Measurements from ENCODE around the gene CNEP1R1. TPM values are rescaled to one million over a fixed set of nuclear protein-coding genes. Genes with fewer than 3 reads are reported as not detected.

CNEP1R1 gene
- total RNA-seq, 4 donors from 2014 or later: 11.2 to 18.7 (median 14.2) TPM

DNA sequence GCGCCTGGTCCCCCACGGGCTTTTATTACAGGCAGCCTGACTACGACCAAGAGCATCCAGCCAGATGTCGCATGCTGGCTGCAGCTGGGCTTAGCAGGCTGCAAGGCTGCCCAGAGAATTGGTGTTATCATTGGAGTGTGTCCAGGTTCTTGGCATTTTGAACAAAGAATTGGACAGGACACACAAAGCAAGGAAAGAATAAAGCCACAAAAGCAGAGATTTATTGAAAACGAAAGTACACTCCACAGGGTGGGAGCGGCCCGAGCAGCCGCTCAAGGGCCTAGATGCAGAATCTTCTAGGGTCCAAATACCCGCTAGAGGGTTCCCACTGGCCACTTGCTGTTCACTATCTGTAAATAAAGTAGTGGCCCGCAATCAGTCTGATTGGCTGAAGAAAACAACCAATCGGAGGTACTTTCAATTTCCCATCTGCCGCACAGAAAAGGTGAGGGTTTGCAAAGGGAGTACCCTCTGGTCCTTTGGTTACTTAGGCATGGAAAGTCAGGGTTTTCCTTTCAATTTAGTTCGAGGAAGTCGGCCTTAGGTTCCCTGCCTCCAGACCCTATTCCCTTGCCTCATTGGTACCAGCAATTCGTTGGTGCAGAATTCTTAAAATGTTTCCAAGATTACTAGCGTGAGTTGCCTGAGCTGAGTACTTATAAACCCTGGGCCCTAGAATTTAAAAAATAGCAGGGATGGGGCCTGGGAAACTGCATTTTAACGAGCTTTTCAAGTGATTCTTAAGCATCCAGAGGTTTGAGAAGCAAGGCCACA is 38.5 kb upstream of the CNEP1R1 start:
- no peak overlapping the region for H3K4me3 ChIP-seq
- intact Hi-C loops (cut with DNase I): no loop called here

DNA sequence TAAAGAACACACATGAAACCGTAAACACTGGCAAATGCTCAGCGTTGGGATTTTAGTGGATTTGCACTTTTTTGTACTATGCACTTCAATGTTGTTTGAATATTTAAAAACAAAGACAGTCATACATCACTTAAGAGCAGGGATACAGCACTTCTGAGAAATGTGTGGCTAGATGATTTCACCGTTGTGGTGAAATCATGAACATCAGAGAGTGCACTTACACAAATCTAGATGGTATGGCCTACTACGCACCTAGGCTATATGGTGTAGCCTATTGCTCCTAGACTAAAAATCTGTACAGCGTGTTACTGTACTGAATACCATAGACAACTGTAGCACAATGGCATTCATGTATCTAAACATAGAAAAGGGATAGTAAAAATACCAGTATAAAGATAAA is 37.6 kb upstream of the CNEP1R1 start:
- no peak for TF ChIP-seq EP300 (IDR thresholded peaks at IDR 0.05)
- TF ChIP-seq POLR2AphosphoS5 (IDR thresholded peaks at IDR 0.05): no peak
- no peak overlapping the region for H3K4me3 ChIP-seq
- 83% methylated on average over 5 of the region's 5 CpGs for WGBS
- no peaks in the 10 kb centered on the region for H3K9me3 ChIP-seq
- intact Hi-C loops (cut with DNase I): no loop called here
- no peaks in the 10 kb centered on the region for H3K36me3 ChIP-seq
- H3K4me1 ChIP-seq: peaks cover 0 to 4% (median 0%) of the 10 kb centered on the region in 4 donors
- no peak for DNase-seq (ENCODE audit: extremely low spot score)
- H3K27me3 ChIP-seq: no peaks in the 10 kb centered on the region
- no peak overlapping the region for H3K27ac ChIP-seq (replicated peaks in 1 of 4)

More for the DNA sequence above, 38.5 kb upstream of the CNEP1R1 start:
- WGBS: 76% methylated on average over 17 of the region's 17 CpGs
- Histone ChIP-seq H3K27me3 (no peaks in the 10 kb centered on the region), H3K27ac (replicated peaks in 1 of 4) (no peak overlapping the region), H3K4me1 (peaks cover 0 to 4% (median 0%) of the 10 kb centered on the region in 4 donors), H3K36me3 (no peaks in the 10 kb centered on the region), H3K9me3 (no peaks in the 10 kb centered on the region)
- no peak for DNase-seq (ENCODE audit: extremely low spot score)
- TF ChIP-seq POLR2AphosphoS5 (IDR thresholded peaks at IDR 0.05): no peak
- no peak for TF ChIP-seq EP300 (IDR thresholded peaks at IDR 0.05)
- TF ChIP-seq, protein P1, sequence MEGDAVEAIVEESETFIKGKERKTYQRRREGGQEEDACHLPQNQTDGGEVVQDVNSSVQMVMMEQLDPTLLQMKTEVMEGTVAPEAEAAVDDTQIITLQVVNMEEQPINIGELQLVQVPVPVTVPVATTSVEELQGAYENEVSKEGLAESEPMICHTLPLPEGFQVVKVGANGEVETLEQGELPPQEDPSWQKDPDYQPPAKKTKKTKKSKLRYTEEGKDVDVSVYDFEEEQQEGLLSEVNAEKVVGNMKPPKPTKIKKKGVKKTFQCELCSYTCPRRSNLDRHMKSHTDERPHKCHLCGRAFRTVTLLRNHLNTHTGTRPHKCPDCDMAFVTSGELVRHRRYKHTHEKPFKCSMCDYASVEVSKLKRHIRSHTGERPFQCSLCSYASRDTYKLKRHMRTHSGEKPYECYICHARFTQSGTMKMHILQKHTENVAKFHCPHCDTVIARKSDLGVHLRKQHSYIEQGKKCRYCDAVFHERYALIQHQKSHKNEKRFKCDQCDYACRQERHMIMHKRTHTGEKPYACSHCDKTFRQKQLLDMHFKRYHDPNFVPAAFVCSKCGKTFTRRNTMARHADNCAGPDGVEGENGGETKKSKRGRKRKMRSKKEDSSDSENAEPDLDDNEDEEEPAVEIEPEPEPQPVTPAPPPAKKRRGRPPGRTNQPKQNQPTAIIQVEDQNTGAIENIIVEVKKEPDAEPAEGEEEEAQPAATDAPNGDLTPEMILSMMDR (IDR thresholded peaks at IDR 0.05): no peak
- no peak for TF ChIP-seq POLR2A (IDR thresholded peaks at IDR 0.05; ENCODE audit: low read depth)

DNA sequence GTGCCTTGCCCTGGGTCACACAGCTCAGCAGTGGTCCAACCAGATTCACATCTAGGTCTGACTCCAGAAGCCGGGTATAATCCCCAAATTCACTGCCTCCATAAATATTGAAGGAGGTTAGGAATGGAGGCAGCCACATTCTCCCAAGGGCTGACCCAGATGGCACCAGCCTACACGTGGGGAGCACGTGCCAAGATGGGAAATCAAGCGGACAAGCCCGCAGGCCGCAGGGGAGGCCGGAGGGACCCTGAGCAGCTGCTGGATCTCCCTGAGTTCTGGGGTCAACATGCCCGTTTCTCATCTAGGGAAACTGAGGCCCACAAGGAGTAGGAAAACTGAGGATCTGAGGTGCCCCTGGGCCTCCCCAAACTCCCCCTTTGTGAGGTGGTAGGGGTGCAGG is 32.2 kb upstream of the CNEP1R1 start:
- intact Hi-C loops (cut with DNase I): no loop called here
- TF ChIP-seq EP300 (IDR thresholded peaks at IDR 0.05): no peak
- TF ChIP-seq POLR2AphosphoS5 (IDR thresholded peaks at IDR 0.05): no peak
- TF ChIP-seq, protein P1 (IDR thresholded peaks at IDR 0.05): no peak
- no peak for TF ChIP-seq POLR2A (IDR thresholded peaks at IDR 0.05; ENCODE audit: low read depth)
- Histone ChIP-seq H3K4me3 (no peak overlapping the region), H3K4me1 (no peaks in the 10 kb centered on the region), H3K9me3 (no peaks in the 10 kb centered on the region), H3K27me3 (no peaks in the 10 kb centered on the region), H3K27ac (replicated peaks in 1 of 4) (no peak overlapping the region), H3K36me3 (no peaks in the 10 kb centered on the region)
- no peak for DNase-seq (ENCODE audit: extremely low spot score)
- 89% methylated on average over 8 of the region's 8 CpGs for WGBS

DNA sequence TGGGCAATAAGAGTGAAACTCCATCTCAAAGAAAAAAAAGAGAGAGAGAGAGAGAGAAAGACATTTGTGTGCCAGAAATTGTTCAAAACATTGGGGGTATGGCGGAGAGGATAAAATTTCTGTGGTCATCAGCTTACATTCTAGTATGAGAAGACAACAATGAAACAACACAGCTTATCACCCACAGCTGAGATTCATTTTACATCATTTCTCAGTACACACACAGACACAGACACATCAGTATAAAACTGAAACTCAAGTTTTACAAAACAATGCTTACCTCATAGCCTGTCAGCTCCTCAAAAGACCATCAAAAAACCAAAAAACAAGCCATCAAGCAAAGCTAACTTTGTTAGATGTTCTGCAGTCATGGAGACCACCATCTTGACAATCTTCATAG is 31.4 kb upstream of the CNEP1R1 start:
- no peaks in the 10 kb centered on the region for H3K9me3 ChIP-seq

DNA sequence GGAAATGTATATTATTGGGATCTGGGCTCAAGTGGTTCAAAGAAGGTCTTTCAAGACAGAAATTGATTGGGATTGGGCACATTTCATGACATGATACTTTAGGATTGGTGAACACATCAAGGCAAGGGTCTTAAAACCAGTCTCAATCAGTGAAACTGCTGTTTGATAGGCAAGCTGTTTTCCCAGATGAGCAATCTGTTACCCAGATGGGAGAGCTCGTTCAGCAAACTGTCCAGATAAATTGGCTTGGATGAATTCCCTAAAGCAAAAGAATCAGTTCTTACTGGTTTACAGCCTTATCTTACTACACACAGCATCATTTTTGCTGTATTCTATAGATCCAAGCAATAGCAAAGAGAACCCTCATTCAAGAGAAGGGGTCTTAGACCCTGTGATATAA is 31.0 kb upstream of the CNEP1R1 start:
- H3K36me3 ChIP-seq: no peaks in the 10 kb centered on the region
- 43% methylated on average over 1 of the region's 1 CpG for WGBS
- no peak for DNase-seq (ENCODE audit: extremely low spot score)
- no peaks in the 10 kb centered on the region for H3K4me1 ChIP-seq
- H3K27me3 ChIP-seq: no peaks in the 10 kb centered on the region
- no peaks in the 10 kb centered on the region for H3K9me3 ChIP-seq
- TF ChIP-seq POLR2A (IDR thresholded peaks at IDR 0.05; ENCODE audit: low read depth) (no peak), EP300 (IDR thresholded peaks at IDR 0.05) (no peak), POLR2AphosphoS5 (IDR thresholded peaks at IDR 0.05) (no peak)
- TF ChIP-seq, protein P1 (IDR thresholded peaks at IDR 0.05): no peak
- no peak overlapping the region for H3K4me3 ChIP-seq
- no peak overlapping the region for H3K27ac ChIP-seq (replicated peaks in 1 of 4)
- intact Hi-C loops (cut with DNase I): no loop called here

More for the DNA sequence above, 31.4 kb upstream of the CNEP1R1 start:
- DNase-seq (ENCODE audit: extremely low spot score): no peak
- 81% methylated on average over 1 of the region's 1 CpG for WGBS
- no peak overlapping the region for H3K27ac ChIP-seq (replicated peaks in 1 of 4)
- no peaks in the 10 kb centered on the region for H3K27me3 ChIP-seq
- H3K4me1 ChIP-seq: no peaks in the 10 kb centered on the region
- intact Hi-C loops (cut with DNase I): no loop called here
- H3K36me3 ChIP-seq: no peaks in the 10 kb centered on the region
- no peak for TF ChIP-seq EP300 (IDR thresholded peaks at IDR 0.05)
- TF ChIP-seq POLR2A (IDR thresholded peaks at IDR 0.05; ENCODE audit: low read depth): no peak
- TF ChIP-seq POLR2AphosphoS5 (IDR thresholded peaks at IDR 0.05): no peak
- TF ChIP-seq, protein P1 (IDR thresholded peaks at IDR 0.05): no peak
- H3K4me3 ChIP-seq: no peak overlapping the region

Data from esophagus muscularis mucosa (tissue), 4 donors.